HG02973 (cell line): ENCODE data around the gene DPY30.

Experiments
- ATAC-seq: cut with Tn5 transposase; IDR thresholded peaks from one replicate; pipeline ENCODE4 v1.9.1; 2021; ENCODE audit warnings: moderate library complexity; ENCODE audit not compliant: unreplicated experiment

The DPY30 gene

DNA sequence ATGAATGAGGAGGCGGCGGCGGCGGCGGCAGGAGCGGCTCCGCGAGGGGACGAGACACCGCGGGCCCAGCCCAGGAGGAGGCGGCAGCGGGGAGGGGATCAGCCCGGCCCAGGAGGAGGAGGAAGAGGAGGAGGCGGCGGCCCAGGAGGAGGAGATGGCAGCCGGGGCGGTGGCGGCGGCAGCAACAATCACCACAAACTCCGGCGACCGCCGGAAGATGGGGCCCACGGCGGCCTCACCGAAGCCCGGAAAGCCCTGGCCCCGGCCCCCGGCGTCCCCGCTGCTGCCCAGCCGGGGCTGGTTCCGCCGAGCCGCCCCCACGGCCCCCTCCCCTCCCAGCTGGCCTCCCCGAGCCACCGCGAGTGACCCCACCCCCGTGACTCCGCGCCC, 29.3 kb downstream of the DPY30 start:
- ATAC-seq, result peak; percentile 46

- ATAC-seq, result peak; percentile 16
Measured at GRCh38 chr2:32009516-32010256, 29.9 kb downstream of the DPY30 start.

DNA sequence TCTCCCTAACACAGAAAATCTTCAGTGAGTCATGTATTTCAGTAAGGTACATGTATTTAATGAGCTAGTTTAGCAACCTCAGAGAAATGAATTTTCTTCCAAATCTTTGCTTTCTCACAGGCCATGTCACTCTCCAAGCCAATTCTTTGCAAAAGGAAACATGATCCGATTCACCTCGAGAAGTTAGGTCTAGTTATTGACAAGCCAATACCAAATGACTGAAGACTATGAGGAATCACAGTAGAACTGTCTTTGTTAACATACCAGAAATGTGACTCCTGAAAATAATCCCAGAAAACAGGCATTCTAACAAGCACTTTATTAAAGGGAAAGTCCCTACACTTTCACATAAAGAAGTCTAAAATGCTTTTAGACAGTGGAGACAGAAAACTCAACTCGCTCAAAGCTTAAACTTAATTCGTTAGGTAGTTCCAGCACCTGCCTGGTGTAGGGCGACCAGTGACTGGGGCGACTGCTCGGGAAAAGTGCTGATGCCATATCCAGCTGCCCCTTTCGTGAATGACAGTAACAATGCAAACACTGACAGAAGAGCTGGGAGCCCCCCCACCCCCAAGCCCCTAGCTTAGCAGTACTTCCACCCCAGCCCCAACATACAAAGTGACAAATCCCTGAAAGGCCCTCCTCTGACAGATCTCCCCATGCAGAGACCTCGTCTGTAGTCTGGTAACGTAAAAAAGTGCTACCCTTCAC, 30.6 kb downstream of the DPY30 start:
- ATAC-seq, result no peak

DNA sequence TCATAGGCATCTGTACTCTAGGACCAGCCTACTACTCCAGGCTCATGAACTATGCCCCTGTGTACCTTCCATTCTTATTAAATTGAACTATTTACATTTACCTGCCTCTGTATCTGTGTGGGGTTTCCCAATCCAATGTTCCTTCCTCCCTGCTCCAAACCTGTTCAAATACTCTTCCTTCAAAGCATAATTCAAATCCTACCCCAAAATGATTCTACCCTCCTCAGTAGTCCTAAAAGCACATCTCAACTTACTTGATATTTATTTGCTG, 32.5 kb downstream of the DPY30 start:
- ATAC-seq, result no peak

GRCh38 chr2:32005371-32005976, 34.1 kb downstream of the DPY30 start:
- ATAC-seq, result no peak

GRCh38 chr2:32003791-32004190, 35.8 kb downstream of the DPY30 start:
- ATAC-seq, result no peak

DNA sequence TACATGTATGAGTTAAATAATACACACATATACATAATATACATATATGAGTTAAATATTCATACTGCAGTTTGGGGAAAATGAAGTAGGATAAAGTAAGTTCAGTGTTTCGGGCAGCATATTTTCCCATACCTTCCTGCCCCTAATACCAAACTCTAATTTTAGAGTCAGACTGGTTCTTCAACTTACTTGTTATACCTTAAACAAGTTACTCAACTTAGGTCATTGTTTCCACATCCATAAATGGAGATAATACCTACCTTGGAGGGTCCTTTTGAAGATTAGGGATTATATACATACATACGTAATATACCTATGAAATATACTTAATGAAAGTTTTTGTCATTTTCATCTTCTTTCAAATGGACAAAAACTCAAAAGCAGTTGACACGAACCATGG, 37.2 kb downstream of the DPY30 start:
- ATAC-seq, result no peak

DNA sequence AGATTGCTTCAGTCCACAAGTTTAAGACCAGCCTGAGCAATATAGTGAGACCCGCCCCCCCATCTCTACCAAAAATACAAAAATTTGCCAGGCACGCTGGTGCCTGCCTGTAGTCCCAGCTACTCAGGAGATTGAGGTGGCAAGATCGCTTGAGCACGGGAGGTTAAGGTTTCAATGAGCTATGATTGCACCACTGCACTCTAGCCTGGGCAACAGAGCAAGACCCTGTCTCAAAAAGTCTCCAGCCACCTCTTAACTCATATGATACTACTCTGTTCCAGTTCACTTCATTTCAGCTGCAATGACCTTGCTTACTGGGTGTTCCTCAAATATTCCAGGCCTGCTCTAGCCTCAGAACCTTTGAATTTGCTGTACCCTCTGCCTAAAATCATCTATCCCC, 40.2 kb downstream of the DPY30 start:
- no peak for ATAC-seq

GRCh38 chr2:31998731-31999383, 40.7 kb downstream of the DPY30 start:
- ATAC-seq, result no peak

GRCh38 chr2:31997653-31998052, 42.0 kb downstream of the DPY30 start:
- ATAC-seq, result no peak

DNA sequence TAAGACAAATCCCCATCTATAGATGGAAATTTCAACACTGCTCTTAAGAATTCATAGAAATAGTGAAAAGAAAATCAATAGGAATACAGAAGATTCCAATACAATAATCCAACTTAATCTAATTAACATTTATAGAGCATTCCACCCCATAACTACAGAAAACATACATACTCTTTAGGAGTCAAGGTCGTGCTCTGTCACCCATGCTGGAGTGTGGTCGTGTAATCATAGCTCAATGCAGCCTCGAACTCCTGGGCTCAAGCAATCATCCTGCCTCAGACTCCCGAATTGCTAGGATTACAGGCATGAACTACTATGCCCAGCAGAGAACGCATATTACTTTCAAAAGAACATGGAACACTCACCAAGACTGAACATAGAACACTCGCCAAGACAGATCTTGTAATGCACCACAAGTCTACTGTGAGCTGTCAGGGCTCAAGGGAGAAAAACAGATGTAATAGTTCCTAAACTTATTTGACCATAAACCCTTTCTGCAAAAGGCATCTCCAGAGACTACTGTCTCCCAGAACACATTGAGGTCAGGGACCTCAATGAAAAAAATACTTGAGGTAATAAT, 42.9 kb downstream of the DPY30 start:
- no peak for ATAC-seq

DNA sequence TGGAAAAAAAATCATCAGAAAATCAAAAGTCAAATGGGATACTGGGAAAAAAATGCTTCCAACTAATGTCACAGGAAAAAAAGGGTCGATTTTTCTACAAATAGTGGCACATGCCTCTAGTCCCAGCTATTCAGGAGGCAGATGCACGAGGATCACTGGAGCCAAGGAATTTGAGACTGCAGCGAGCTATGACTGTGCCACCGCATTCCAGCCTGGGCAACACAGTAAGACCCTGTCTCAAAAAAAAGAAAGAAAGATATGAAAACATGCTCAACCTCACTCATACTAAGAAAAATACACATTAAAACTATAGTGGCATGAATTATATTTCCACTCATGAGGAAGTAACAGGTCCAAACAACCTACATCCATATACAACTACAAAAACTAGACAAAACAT, 46.7 kb downstream of the DPY30 start:
- no peak for ATAC-seq

DNA sequence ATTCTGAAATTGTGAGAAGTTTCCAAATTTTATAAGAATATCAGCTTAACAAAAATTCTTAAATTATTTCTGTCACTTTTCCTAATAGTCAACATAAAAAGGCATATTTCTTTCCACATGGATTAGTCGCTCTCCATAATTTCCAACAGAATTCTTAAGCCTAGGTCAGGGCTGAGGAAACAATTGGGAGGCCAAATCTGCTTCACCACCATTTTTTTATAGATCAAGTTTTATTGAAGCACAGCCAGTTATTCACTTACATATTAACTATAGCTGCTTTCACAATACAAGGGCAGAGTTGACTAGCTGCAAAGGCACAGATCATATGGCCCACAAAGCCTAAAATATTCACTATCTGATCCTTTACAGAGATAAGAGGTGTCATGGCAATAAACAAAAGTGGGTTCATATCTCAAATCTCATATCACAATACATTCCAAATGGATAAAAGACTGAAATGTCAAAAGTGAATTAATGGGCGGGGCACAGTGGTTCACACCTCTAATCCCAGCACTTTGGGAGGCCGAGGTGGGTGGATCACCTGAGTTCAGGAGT, 47.5 kb downstream of the DPY30 start:
- ATAC-seq, result no peak

- no peak for ATAC-seq
Measured at GRCh38 chr2:31989946-31990345, 49.7 kb downstream of the DPY30 start.

DNA sequence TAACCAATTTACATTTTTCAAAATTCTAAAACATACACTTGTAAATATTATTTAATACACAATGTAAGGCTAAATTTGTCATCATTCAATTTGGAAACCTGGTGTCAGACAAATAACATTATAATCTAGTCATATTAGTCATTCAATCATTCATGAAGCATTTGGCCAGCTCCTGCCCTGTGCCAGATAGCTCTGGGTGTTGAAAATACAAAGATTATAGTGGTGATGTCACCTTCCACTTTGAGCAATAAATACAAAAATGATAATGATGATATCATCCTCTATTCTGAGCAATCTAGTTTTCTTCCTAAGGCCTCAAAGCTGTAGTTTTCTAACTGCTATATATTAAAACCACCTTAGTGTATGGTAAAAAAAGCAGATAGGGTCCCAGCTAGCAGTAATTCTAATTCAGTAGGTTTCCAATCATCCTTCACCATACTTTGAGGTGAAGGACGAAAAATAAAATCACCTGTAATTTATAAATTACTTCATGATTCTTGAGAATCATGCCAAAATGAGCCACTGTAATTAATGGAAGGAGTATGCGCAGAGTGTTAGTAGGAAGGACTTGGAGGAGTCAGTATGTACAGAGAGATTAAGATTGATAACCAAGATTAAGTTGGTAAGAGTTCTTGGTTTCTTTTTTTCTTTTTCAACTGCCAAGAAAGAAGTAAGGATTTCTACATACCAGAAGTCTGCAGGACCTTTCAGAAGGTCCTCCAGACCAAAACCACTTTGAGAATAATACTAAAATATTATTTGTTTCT, 52.0 kb downstream of the DPY30 start:
- ATAC-seq, result no peak

DNA sequence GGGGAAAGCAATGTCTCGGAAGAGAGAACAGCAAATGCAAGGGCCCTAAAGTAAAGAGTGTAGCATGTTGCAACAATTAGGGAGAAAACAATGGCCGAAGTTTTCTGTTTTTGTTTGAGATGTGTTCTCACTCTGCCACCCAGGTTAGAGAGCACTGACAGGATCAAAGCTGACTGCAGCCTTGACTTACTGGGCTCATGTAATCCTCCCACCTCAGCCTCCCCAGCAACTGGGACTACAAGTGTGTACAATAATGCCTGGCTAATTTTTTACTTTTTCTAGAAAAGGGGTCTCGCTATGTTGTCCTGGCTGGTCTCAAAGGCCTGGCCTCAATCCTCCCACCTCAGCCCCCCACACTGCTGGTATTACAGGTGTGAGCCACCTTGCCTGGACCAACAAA, 52.7 kb downstream of the DPY30 start:
- ATAC-seq, result no peak

GRCh38 chr2:31983762-31984467, 55.7 kb downstream of the DPY30 start:
- ATAC-seq, result no peak

GRCh38 chr2:31980674-31981356, 58.8 kb downstream of the DPY30 start:
- peak; percentile 99 for ATAC-seq

DNA sequence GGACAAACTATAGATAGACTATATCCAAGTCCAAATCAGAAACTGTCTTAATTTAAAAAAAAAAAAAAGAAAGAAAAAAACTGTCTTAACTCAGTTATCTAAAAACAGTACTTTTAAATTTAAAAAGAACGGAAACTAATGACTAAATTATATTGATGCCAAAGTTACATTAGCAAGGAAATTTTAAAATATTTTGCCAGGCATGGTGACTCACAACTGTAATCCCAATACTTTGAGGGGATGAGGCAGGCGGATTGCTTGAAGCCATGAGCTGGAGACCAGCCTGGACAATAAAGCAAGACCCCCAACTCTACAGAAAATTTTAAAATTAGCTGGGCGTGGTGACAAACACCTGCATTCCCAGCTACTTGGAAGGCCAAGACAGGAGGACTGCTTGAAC, 59.6 kb downstream of the DPY30 start:
- ATAC-seq, result no peak
